Skeletal muscle satellite cell (primary cell): ENCODE data around the gene FER1L5.

ENCODE experiments used
- H3K27me3 ChIP-seq: 2 replicates; pipeline ENCODE4 v1.7.0; 2013; ENCODE audit warnings: low read length; ENCODE audit not compliant: control insufficient read depth, insufficient read depth
- H3K36me3 ChIP-seq: 2 replicates; pipeline ENCODE4 v1.7.0; 2013; ENCODE audit warnings: mild to moderate bottlenecking, control low read depth, low read length; ENCODE audit not compliant: insufficient read depth
- H3K4me1 ChIP-seq: 2 replicates; pipeline ENCODE4 v1.7.0; 2013; ENCODE audit warnings: low read length; ENCODE audit not compliant: control insufficient read depth, insufficient read depth
- H3K4me2 ChIP-seq: 2 replicates; pipeline ENCODE4 v1.7.0; 2013; ENCODE audit warnings: mild to moderate bottlenecking, low read length
- H3K4me3 ChIP-seq: 2 replicates; pipeline ENCODE4 v1.7.0; 2013; ENCODE audit warnings: low read length
- H3K9ac ChIP-seq: 2 replicates; pipeline ENCODE4 v1.7.0; 2013; ENCODE audit warnings: mild to moderate bottlenecking, low read depth, low read length, moderate library complexity
- H3K9me3 ChIP-seq: replicated peaks from 2 replicates; pipeline ENCODE4 v1.7.0; 2013; ENCODE audit warnings: mild to moderate bottlenecking, control low read depth, low read length

The FER1L5 gene

DNA sequence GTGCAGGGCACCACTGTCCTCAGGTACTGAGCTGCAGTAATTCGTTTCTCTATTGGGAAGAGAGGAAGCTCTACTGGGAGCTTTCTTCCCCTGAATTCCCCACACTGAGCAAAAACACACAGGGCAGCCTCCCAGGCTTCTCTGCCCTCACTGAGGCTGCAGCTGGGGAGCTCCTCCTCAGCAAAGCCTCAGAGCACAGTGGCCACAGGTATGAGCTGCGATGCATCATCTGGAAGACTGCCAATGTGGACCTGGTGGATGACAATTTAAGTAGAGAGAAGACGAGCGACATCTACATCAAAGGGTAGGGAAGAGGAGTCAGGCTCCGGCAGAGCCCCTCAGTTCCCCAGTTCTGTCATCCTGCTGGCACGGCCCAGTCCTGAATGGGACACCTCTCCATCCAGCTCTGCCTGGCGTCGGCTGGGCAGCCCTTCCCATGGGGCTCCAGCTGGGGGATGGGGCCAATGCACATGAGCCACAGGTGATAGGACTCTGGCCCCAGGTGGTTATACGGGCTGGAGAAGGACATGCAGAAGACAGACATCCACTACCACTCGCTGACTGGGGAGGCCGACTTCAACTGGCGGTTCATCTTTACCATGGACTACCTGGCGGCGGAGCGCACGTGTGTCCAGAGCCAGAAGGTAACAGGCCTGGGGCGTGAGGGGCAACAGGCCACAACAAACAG lies 59.7 kb downstream of the FER1L5 start:
- H3K4me3 ChIP-seq = no peak overlapping the region
- H3K36me3 ChIP-seq = peaks cover 24% of the 10 kb centered on the region
- no peak overlapping the region for H3K4me2 ChIP-seq
- no peaks in the 10 kb centered on the region for H3K9me3 ChIP-seq
- H3K27me3 ChIP-seq = no peaks in the 10 kb centered on the region
- H3K9ac ChIP-seq = no peak overlapping the region
- H3K4me1 ChIP-seq = no peaks in the 10 kb centered on the region

DNA sequence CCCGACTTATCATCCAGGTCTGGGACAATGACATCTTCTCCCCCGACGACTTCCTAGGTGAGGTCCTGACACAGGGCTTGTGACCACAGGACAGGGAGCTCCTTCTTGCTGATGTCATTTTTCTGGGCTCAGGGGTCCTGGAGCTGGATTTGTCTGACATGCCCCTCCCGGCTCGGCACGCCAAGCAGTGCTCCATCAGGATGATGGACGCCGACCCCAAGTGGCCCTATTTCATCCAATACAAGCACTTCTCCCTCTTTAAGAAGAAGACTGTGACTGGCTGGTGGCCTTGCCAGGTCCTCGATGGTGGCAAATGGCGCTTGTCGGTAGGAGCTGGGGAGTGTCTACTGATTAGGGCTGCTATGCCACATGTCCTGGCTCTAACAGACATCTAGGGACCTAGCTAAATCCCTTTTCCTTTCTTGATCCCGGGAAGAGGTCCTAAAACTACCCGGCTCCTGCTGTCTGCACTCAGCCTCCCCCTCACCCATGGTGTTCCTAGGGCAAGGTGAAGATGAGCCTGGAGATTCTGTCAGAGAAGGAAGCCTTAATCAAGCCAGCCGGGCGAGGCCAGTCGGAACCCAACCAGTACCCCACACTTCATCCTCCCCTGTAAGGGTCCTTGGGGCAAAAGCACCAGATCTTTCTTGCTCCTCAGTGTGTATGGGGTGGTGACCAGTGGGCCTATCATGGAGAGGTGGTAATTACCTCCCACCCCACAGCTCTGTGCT lies 60.6 kb downstream of the FER1L5 start:
- Histone ChIP-seq H3K36me3 (peaks cover 30% of the 10 kb centered on the region), H3K4me1 (no peaks in the 10 kb centered on the region), H3K27me3 (no peaks in the 10 kb centered on the region), H3K9ac (no peak overlapping the region), H3K4me2 (no peak overlapping the region), H3K9me3 (no peaks in the 10 kb centered on the region), H3K4me3 (no peak overlapping the region)

DNA sequence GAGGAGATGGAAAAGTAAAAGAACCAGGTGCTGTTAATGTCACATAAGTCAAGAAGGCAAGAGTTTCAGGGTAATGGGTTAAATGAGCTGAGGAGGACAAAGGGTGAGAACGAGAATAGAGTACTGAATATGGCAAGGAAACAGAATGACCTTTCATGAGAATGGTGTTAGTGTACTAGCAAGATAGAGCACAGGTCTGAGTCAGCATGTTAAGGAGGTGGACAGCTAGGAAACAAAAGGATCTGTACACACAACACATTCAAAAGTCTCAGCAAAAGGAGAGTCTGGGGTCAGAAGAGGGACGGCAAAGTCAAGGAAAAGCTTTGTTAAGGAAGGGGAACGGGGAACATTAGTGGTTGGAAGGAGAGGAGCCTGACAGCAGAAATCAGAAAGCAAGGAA lies 68.4 kb downstream of the FER1L5 start:
- Histone ChIP-seq H3K27me3 (no peaks in the 10 kb centered on the region), H3K4me1 (no peaks in the 10 kb centered on the region), H3K9ac (no peak overlapping the region), H3K4me3 (no peak overlapping the region), H3K4me2 (no peak overlapping the region), H3K36me3 (peaks cover 41% of the 10 kb centered on the region), H3K9me3 (no peaks in the 10 kb centered on the region)

DNA sequence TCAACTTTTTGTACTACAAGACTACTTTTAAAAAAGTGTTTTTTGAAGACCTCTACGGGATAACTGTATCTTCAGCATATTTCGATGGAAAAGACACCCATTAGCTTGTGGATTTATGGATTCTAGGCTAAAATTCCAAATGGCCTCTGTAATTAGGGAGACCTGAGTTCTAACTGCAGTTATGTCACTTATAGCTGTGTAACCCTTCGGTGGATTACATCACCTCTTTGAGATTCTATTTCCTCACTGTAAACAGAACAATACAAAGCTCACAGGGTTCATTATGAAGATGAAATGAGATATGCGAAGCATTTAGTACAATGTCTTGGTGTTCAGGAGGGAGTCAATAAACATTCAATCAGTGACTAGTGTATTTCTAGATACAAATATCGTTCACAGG lies 73.1 kb downstream of the FER1L5 start:
- H3K4me1 ChIP-seq = no peaks in the 10 kb centered on the region
- no peak overlapping the region for H3K9ac ChIP-seq
- no peak overlapping the region for H3K4me2 ChIP-seq
- H3K36me3 ChIP-seq = peaks cover 11% of the 10 kb centered on the region
- H3K27me3 ChIP-seq = no peaks in the 10 kb centered on the region
- H3K9me3 ChIP-seq = no peaks in the 10 kb centered on the region
- no peak overlapping the region for H3K4me3 ChIP-seq

DNA sequence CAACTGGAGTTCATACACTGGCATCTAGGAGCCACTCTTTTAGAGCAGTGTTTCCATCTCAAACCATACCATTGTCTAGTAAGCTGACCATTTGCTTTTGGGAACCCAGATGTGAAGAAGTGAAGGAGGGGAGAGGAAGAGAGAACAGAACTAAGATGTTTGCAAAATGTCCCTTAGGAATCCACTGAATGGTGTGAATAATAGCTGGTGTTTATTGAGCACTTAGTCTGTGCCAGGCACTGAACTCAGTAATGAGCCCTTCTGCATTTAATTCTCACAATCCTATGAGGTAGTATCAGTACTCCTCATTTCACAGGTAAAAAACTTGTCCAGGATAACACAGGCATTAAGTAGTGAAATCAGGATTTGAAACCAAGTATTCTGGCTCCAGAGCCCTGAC lies 73.8 kb downstream of the FER1L5 start:
- no peak overlapping the region for H3K4me2 ChIP-seq
- H3K36me3 ChIP-seq = peaks cover 4% of the 10 kb centered on the region
- H3K4me3 ChIP-seq = no peak overlapping the region
- H3K27me3 ChIP-seq = no peaks in the 10 kb centered on the region
- no peaks in the 10 kb centered on the region for H3K4me1 ChIP-seq
- H3K9ac ChIP-seq = no peak overlapping the region
- H3K9me3 ChIP-seq = no peaks in the 10 kb centered on the region

DNA sequence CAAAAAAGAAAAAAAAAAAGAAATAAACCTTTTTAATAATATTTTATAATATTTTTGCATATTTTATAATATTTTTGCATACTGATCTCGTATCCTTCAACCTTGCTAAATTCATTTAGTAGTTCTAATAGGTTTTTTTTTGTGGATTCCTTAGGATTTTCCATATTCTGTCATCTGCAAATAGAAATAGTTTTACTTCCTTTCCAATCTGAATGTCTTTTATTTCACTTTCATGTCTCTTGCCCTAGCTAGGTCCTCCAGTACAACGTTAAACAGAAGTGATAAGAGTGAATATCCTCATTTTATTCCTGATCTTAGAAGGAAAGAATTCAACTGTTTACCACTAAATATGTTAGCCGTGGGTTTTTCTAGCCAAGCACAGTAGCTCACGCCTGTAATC lies 83.6 kb downstream of the FER1L5 start:
- Histone ChIP-seq H3K4me2 (no peak overlapping the region), H3K9ac (no peak overlapping the region), H3K4me1 (peaks cover 5% of the 10 kb centered on the region), H3K27me3 (no peaks in the 10 kb centered on the region), H3K4me3 (no peak overlapping the region), H3K36me3 (peaks cover 8% of the 10 kb centered on the region), H3K9me3 (no peaks in the 10 kb centered on the region)

DNA sequence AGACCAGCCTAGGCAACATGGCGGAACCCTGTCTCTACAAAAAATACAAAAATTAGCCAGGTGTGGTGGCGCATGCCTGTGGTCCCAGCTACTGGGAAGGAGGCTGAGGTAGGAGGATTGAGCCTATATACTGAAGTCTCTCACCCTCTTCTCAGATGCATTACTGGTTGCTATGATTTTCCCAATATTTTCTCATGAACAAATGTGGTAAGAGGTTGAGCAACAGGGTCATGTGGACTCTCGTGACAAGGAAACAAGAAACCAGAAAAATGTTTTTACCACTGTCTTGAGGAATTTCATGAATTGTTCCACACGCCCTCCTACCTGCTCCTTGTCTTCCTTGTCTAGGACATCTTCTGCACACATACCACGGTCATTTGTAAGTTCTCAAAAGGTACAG lies 84.9 kb downstream of the FER1L5 start:
- H3K4me3 ChIP-seq = no peak overlapping the region
- H3K9ac ChIP-seq = no peak overlapping the region
- no peaks in the 10 kb centered on the region for H3K27me3 ChIP-seq
- H3K36me3 ChIP-seq = peaks cover 9% of the 10 kb centered on the region
- no peaks in the 10 kb centered on the region for H3K9me3 ChIP-seq
- peaks cover 5% of the 10 kb centered on the region for H3K4me1 ChIP-seq
- H3K4me2 ChIP-seq = no peak overlapping the region

DNA sequence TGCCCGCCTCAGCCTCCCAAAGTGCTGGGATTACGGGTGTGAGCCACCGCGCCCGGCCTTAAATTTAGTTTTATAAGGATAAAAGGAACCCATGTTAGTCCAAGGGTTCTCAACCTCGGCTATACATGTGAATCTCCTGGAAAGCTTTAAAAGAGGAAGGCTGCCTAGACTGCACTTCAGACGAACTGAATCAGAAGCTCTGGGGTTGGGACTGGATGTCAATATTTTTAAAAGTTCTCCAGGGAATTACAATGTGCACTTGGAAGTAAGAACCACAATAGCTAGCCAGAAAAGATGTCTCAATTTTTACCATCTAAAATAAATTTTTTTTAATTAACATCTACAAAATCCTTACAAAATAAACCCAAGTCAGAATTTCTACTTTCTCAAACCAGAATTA lies 87.2 kb downstream of the FER1L5 start:
- Histone ChIP-seq H3K4me3 (no peak overlapping the region), H3K27me3 (no peaks in the 10 kb centered on the region), H3K36me3 (peaks cover 21% of the 10 kb centered on the region), H3K4me1 (peaks cover 5% of the 10 kb centered on the region), H3K9ac (no peak overlapping the region), H3K4me2 (no peak overlapping the region), H3K9me3 (no peaks in the 10 kb centered on the region)

DNA sequence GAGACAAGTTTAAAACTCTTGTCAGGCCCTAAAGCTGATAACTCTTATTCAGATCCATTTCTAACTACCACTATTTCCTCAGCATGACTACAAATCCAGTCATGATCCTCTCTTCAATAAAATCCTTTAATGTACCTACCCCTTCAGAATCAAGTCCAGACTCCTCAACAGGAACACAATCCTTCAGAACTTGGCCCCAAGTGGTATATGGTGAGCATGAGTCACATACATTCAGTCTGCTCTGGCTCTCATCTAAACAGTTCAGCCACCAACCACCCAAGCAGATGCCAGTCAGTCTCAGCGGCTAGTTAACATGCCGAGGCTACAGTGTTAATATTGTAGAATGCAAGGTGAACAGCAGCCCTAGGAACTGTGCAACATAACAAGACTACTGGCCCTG lies 87.6 kb downstream of the FER1L5 start:
- no peaks in the 10 kb centered on the region for H3K9me3 ChIP-seq
- peaks cover 21% of the 10 kb centered on the region for H3K36me3 ChIP-seq
- H3K27me3 ChIP-seq = no peaks in the 10 kb centered on the region
- no peak overlapping the region for H3K4me3 ChIP-seq
- H3K4me1 ChIP-seq = peaks cover 5% of the 10 kb centered on the region
- no peak overlapping the region for H3K4me2 ChIP-seq
- H3K9ac ChIP-seq = no peak overlapping the region

DNA sequence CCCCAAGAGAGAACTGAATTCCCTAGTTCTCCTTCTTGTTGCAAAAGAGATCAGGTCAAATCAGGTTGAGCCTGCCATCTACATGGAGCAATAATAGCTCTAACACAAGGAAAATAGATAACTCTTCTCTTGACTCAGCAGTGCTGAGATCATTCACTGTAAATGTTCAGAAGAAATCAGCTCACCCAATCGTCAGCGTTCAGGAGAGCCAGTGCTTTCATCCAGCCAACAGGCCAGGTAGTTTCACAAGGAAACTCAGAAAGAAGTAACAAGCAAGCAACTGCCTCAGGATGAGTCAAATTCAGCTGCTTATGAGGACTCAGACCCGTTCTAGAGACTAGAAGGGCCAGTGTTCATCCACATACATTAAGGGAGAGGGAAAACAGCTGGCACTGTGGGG lies 91.4 kb downstream of the FER1L5 start:
- peaks cover 6% of the 10 kb centered on the region for H3K4me1 ChIP-seq
- H3K9me3 ChIP-seq = no peaks in the 10 kb centered on the region
- no peak overlapping the region for H3K4me2 ChIP-seq
- H3K9ac ChIP-seq = no peak overlapping the region
- H3K36me3 ChIP-seq = peaks cover 29% of the 10 kb centered on the region
- no peaks in the 10 kb centered on the region for H3K27me3 ChIP-seq
- H3K4me3 ChIP-seq = no peak overlapping the region

DNA sequence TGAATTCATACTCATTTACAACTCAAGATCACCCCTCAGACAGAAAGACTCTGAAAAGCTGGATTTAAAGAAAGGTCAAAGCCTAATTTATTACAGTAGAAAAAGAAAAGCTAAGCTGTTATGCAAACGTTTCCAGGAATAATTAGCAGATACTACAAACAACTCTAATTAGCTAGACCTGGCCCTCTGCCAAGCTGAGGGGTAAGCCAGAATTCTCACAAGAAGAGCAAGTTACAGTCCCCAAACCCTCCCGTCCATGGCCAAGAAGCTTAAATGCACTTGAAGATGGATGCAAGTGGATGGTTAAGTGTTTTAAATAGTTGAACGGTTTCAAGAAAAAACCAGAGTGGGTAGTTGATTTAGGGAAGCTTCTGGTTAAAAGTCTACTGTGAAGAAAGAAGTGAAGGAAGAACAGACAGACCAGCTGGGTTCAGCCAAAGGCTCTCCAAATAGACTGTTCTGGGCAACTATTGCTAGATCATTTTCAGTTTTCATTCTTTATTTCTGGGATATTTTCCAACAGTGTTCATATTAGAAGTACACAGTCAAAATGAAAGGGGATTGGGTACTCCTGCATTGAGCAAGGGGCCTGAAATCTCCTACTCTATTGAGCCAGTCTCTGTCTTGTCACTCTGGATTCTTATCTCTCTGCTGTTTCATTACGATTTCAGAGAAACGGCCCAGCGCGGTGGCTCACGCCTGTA lies 92.5 kb downstream of the FER1L5 start:
- Histone ChIP-seq H3K36me3 (peaks cover 29% of the 10 kb centered on the region), H3K27me3 (no peaks in the 10 kb centered on the region), H3K9ac (no peak overlapping the region), H3K9me3 (no peaks in the 10 kb centered on the region), H3K4me2 (no peak overlapping the region), H3K4me3 (no peak overlapping the region), H3K4me1 (peaks cover 9% of the 10 kb centered on the region)
